OCI-LY3 (cell line): ENCODE measurements around the gene DACT1.

Experiments used
- H2AFZ ChIP-seq: fragments of 200-600, 300-600 bp; shearing (Covaris generic); 2 replicates; pipeline ENCODE4 v1.6.0; 2014; ENCODE audit warnings: antibody characterized with exemption, low read depth, low read length
- H3K27ac ChIP-seq: fragments of 200-600, 300-600 bp; sonication (generic); 2 replicates; pipeline ENCODE4 v1.5.1; 2014; ENCODE audit warnings: mild to moderate bottlenecking, low read length, moderate library complexity, mixed read lengths
- H3K27me3 ChIP-seq: fragments of 200-600, 300-600 bp; sonication (generic); 2 replicates; pipeline ENCODE4 v1.6.1; 2014; ENCODE audit warnings: low read depth, low read length, mixed read lengths
- H3K36me3 ChIP-seq: fragments of 200-600, 300-600 bp; sonication (generic); replicated peaks from 2 replicates; pipeline ENCODE3; 2014; ENCODE audit warnings: low read depth, low read length, mixed read lengths
- H3K4me1 ChIP-seq: fragments of 300-600, 200-600 bp; sonication (generic); 2 replicates; pipeline ENCODE4 v1.6.1; 2014; ENCODE audit warnings: low read length, mixed read lengths
- H3K4me2 ChIP-seq: fragments of 200-600, 300-600 bp; sonication (generic); 2 replicates; pipeline ENCODE4 v1.6.1; 2014; ENCODE audit warnings: low read length, mixed read lengths
- H3K4me3 ChIP-seq: fragments of 300-600, 200-600 bp; sonication (generic); 2 replicates; pipeline ENCODE4 v1.5.1; 2014; ENCODE audit warnings: antibody characterized with exemption, mild to moderate bottlenecking, low read length, moderate library complexity
- H3K79me2 ChIP-seq: fragments of 300-600, 200-600 bp; shearing (Covaris generic); 2 replicates; pipeline ENCODE4 v1.6.1; 2014; ENCODE audit warnings: mild to moderate bottlenecking, low read length, mixed read lengths
- H3K9ac ChIP-seq: fragments of 300-600, 200-600 bp; shearing (Covaris generic); 2 replicates; pipeline ENCODE4 v1.6.0; 2014; ENCODE audit warnings: mild to moderate bottlenecking, low read length, moderate library complexity
- H3K9me3 ChIP-seq: fragments of 200-600, 300-600 bp; shearing (Covaris generic); 2 replicates; pipeline ENCODE4 v1.6.1; 2014; ENCODE audit warnings: low read length, mixed read lengths; ENCODE audit not compliant: insufficient read depth
- H4K20me1 ChIP-seq: fragments of 200-600, 300-600 bp; sonication (generic); 2 replicates; pipeline ENCODE4 v1.6.1; 2016; ENCODE audit warnings: low read length, mixed read lengths; ENCODE audit not compliant: insufficient read depth
- EZH2phosphoT487 ChIP-seq: fragments of 200-600 bp; shearing (Covaris generic); IDR thresholded peaks from 2 replicates; pipeline ENCODE4 v1.6.1; 2018; ENCODE audit warnings: antibody characterized with exemption, mixed run types, low read depth
- TF ChIP-seq, protein P1 (sequence below): fragments of 200-600, 300-600 bp; sonication (generic); IDR thresholded peaks from 2 replicates; pipeline ENCODE4 v1.5.1; 2014; ENCODE audit warnings: antibody characterized with exemption, low read length, low read depth

The DACT1 gene

GRCh38 chr14:58650857-58651256 lies 13.1 kb downstream of the DACT1 start:
- Histone ChIP-seq H3K9ac (no peak overlapping the region), H3K27me3 (no peaks in the 10 kb centered on the region), H3K79me2 (peaks cover 20% of the 10 kb centered on the region; the same call in 1 of the 2 replicates), H3K4me3 (no peak overlapping the region), H2AFZ (no peak overlapping the region), H3K4me1 (no peaks in the 10 kb centered on the region), H3K36me3 (peaks cover 37% of the 10 kb centered on the region), H4K20me1 (peaks cover 33% of the 10 kb centered on the region), H3K27ac (no peak overlapping the region), H3K9me3 (no peaks in the 10 kb centered on the region), H3K4me2 (no peak overlapping the region)
- TF ChIP-seq, protein P1, sequence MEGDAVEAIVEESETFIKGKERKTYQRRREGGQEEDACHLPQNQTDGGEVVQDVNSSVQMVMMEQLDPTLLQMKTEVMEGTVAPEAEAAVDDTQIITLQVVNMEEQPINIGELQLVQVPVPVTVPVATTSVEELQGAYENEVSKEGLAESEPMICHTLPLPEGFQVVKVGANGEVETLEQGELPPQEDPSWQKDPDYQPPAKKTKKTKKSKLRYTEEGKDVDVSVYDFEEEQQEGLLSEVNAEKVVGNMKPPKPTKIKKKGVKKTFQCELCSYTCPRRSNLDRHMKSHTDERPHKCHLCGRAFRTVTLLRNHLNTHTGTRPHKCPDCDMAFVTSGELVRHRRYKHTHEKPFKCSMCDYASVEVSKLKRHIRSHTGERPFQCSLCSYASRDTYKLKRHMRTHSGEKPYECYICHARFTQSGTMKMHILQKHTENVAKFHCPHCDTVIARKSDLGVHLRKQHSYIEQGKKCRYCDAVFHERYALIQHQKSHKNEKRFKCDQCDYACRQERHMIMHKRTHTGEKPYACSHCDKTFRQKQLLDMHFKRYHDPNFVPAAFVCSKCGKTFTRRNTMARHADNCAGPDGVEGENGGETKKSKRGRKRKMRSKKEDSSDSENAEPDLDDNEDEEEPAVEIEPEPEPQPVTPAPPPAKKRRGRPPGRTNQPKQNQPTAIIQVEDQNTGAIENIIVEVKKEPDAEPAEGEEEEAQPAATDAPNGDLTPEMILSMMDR = no peak
- TF ChIP-seq EZH2phosphoT487 = no peak

DNA sequence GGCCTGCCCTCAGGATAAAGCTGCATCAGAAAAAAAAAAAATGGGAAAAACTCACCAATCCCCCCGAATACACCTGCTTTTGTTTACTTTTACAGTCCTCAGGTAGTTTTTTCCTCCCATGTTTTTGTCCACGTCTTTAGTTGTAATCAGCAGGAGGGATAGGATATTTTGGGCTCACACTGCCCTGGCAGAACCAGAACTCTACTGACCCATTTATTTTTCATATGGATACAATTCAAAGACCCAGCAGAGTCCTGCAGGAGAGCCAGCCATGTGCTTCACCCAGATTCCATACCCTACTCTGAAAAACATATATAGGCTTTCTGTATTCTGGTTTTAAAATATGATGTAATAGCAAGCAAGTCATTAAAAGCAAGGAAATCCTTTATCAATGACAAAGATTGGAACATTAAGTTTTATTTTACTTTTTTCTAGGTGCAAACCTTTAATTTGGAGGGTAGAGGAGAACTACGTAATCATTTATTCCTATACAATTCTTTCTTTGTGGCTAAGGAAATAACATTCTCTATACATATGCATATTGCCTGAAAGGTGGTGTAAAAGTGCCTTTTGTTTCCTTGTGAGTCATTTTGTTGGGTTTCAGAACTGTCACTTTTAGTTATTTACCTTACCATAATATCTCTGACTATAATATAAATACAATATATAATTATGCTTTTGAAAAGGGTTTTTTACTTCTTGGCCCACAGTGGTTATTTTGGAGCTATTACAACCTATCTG lies 19.1 kb downstream of the DACT1 start:
- Histone ChIP-seq H3K36me3 (peaks cover 6% of the 10 kb centered on the region), H3K4me1 (no peaks in the 10 kb centered on the region), H3K9ac (no peak overlapping the region), H3K27me3 (no peaks in the 10 kb centered on the region), H3K27ac (no peak overlapping the region), H3K79me2 (no peaks in the 10 kb centered on the region), H4K20me1 (no peaks in the 10 kb centered on the region), H3K4me2 (no peak overlapping the region), H2AFZ (no peak overlapping the region), H3K9me3 (no peaks in the 10 kb centered on the region), H3K4me3 (no peak overlapping the region)
- TF ChIP-seq, protein P1 = no peak
- no peak for TF ChIP-seq EZH2phosphoT487

- no peaks in the 10 kb centered on the region for H3K27me3 ChIP-seq
- TF ChIP-seq, protein P1 = no peak
- TF ChIP-seq EZH2phosphoT487 = no peak
- H3K79me2 ChIP-seq = no peaks in the 10 kb centered on the region
Measured at GRCh38 chr14:58659061-58659460, 21.3 kb downstream of the DACT1 start.

DNA sequence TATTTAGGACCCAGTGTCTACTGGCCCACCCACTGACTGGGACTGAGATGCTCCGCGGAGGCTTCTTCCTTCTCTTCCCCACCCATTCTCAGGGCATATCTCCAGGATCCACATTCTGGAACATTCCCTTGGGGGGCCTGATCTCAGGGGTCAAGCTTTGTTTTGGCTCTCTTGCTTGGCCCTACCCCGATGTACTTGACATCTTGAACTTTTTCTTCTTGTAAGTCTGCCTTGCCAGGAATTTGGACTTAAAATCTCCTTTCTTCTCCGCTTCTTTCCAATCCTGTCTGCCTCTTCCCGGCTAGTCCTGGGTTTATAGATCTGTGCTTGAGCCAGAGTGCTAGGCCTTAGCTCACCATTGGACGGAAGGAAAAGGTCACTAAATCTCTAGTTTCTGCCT lies 22.1 kb downstream of the DACT1 start:
- H3K4me1 ChIP-seq = peaks cover 9% of the 10 kb centered on the region
- H3K79me2 ChIP-seq = no peaks in the 10 kb centered on the region
- peaks cover 5% of the 10 kb centered on the region for H3K36me3 ChIP-seq
- no peaks in the 10 kb centered on the region for H4K20me1 ChIP-seq
- no peak for TF ChIP-seq EZH2phosphoT487
- TF ChIP-seq, protein P1 = no peak
- no peak overlapping the region for H3K4me2 ChIP-seq
- H3K9me3 ChIP-seq = no peaks in the 10 kb centered on the region
- H3K27me3 ChIP-seq = no peaks in the 10 kb centered on the region
- no peak overlapping the region for H2AFZ ChIP-seq
- no peak overlapping the region for H3K4me3 ChIP-seq
- H3K9ac ChIP-seq = no peak overlapping the region
- no peak overlapping the region for H3K27ac ChIP-seq

More at GRCh38 chr14:58659061-58659460, 21.3 kb downstream of the DACT1 start:
- Histone ChIP-seq H4K20me1 (no peaks in the 10 kb centered on the region), H3K4me3 (no peak overlapping the region), H3K36me3 (peaks cover 6% of the 10 kb centered on the region), H3K4me2 (no peak overlapping the region), H3K9ac (no peak overlapping the region), H2AFZ (no peak overlapping the region), H3K27ac (no peak overlapping the region), H3K4me1 (peaks cover 6% of the 10 kb centered on the region; the same call in 1 of the 2 replicates), H3K9me3 (no peaks in the 10 kb centered on the region)
